Neural progenitor cell (in vitro differentiated cells): ENCODE results near the gene PLCB1.

Experiments used
- EZH2 ChIP-seq: fragments of 200-600 bp; sonication (generic); IDR thresholded peaks from 2 replicates; pipeline ENCODE4 v1.6.1; 2017; ENCODE audit warnings: antibody characterized with exemption, mild to moderate bottlenecking, moderate library complexity
- EZH2phosphoT487 ChIP-seq: fragments of 200-600 bp; sonication (generic); IDR thresholded peaks from 2 replicates; pipeline ENCODE4 v1.6.1; 2017; ENCODE audit warnings: antibody characterized with exemption
- TF ChIP-seq, protein P1 (sequence below): fragments of 200-600 bp; sonication (generic); IDR thresholded peaks from 2 replicates; pipeline ENCODE4 v1.5.1; 2017; ENCODE audit warnings: antibody characterized with exemption, mild to moderate bottlenecking

- TF ChIP-seq, protein P1, sequence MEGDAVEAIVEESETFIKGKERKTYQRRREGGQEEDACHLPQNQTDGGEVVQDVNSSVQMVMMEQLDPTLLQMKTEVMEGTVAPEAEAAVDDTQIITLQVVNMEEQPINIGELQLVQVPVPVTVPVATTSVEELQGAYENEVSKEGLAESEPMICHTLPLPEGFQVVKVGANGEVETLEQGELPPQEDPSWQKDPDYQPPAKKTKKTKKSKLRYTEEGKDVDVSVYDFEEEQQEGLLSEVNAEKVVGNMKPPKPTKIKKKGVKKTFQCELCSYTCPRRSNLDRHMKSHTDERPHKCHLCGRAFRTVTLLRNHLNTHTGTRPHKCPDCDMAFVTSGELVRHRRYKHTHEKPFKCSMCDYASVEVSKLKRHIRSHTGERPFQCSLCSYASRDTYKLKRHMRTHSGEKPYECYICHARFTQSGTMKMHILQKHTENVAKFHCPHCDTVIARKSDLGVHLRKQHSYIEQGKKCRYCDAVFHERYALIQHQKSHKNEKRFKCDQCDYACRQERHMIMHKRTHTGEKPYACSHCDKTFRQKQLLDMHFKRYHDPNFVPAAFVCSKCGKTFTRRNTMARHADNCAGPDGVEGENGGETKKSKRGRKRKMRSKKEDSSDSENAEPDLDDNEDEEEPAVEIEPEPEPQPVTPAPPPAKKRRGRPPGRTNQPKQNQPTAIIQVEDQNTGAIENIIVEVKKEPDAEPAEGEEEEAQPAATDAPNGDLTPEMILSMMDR: no peak
- no peak for TF ChIP-seq EZH2
- no peak for TF ChIP-seq EZH2phosphoT487
Measured at GRCh38 chr20:8487696-8488095, 355.6 kb downstream of the PLCB1 start.
